CD4-positive, alpha-beta memory T cell (primary cell): ENCODE data around the gene ABCC6. TPM values are rescaled to one million over a fixed set of nuclear protein-coding genes. Genes with fewer than 3 reads are reported as not detected.
"Not testable (repeated sequence)": the region's sequence is repeated elsewhere in the genome, so short reads cannot be mapped to it uniquely, and the experiment has no call there.

Source experiments
- CTCF ChIA-PET: fragments of 350-600 bp; sonication (Branson Sonifier 250); formaldehyde crosslinking; loops from one replicate; lab custom pipeline; 2021; ENCODE audit warnings: inconsistent platforms; ENCODE audit not compliant: partially characterized antibody; lab: Charles Lee
- POLR2A ChIA-PET: fragments of 350-600 bp; sonication (Branson Sonifier 250); formaldehyde crosslinking; loops from one replicate; lab custom pipeline; 2021; ENCODE audit not compliant: partially characterized antibody; lab: Charles Lee
- DNase-seq, 5 donors: peaks; one replicate each; pipeline versions ENCODE4 v3.0.0 to v3.0.0-alpha.2; 2020 to 2022; ENCODE audit warnings: mixed read lengths in 1 of 5
- H3K27ac ChIP-seq: one replicate; pipeline ENCODE4 v1.7.0; 2013; ENCODE audit warnings: low read depth, low read length
- H3K27me3 ChIP-seq: 2 replicates; pipeline ENCODE4 v1.7.0; 2013; ENCODE audit warnings: mild to moderate bottlenecking, low read length, moderate library complexity; ENCODE audit not compliant: insufficient read depth
- H3K36me3 ChIP-seq: 2 replicates; pipeline ENCODE4 v1.7.0; 2013; ENCODE audit warnings: mild to moderate bottlenecking, low read length, moderate library complexity; ENCODE audit not compliant: insufficient read depth
- H3K4me1 ChIP-seq: 2 replicates; pipeline ENCODE4 v1.7.0; 2013; ENCODE audit warnings: mild to moderate bottlenecking, low read length, moderate library complexity; ENCODE audit not compliant: insufficient read depth
- H3K4me3 ChIP-seq, 2 donors: one replicate each; pipeline ENCODE4 v1.7.0; 2013; ENCODE audit warnings: low read length in 2 of 2, mild to moderate bottlenecking in 1 of 2
- H3K9me3 ChIP-seq, 2 donors: one replicate each; pipeline ENCODE4 v1.7.0; 2013; ENCODE audit warnings: low read length in 2 of 2, control low read depth in 1 of 2; ENCODE audit not compliant: control insufficient read depth in 1 of 2
- H3K27ac Mint-ChIP-seq, 7 donors: one replicate each; pipeline ENCODE4 v1.8.0; 2020 to 2021; ENCODE audit warnings: mixed read lengths in 7 of 7, mild to moderate bottlenecking in 6 of 7, inconsistent platforms in 3 of 7, moderate library complexity in 3 of 7
- H3K27me3 Mint-ChIP-seq, 2 donors: one replicate each; pipeline ENCODE4 v1.8.0; 2020 to 2021; ENCODE audit warnings: mixed read lengths in 2 of 2
- H3K36me3 Mint-ChIP-seq, 2 donors: one replicate each; pipeline ENCODE4 v1.8.0; 2020 to 2021; ENCODE audit warnings: mixed read lengths in 2 of 2, inconsistent platforms in 1 of 2, mild to moderate bottlenecking in 1 of 2
- H3K4me1 Mint-ChIP-seq, 4 donors: one replicate each; pipeline ENCODE4 v1.8.0; 2020 to 2021; ENCODE audit warnings: mixed read lengths in 4 of 4, mild to moderate bottlenecking in 1 of 4
- H3K4me3 Mint-ChIP-seq, 8 donors: one replicate each; pipeline ENCODE4 v1.8.0; 2020 to 2021; ENCODE audit warnings: mixed read lengths in 8 of 8, mild to moderate bottlenecking in 7 of 8, moderate library complexity in 6 of 8, inconsistent platforms in 3 of 8
- H3K9me3 Mint-ChIP-seq, 8 donors: one replicate each; pipeline ENCODE4 v1.8.0; 2020 to 2021; ENCODE audit warnings: mixed read lengths in 8 of 8, mild to moderate bottlenecking in 5 of 8, inconsistent platforms in 3 of 8, moderate library complexity in 1 of 8
- intact Hi-C: fragments of 100-400 bp; cut with micrococcal nuclease; formaldehyde crosslinking; loops from one replicate; pipeline ENCODE4 v1.15.1; 2023
- polyA plus RNA-seq, 2 donors: library from polyadenylated mRNA; unstranded; fragments of 300-500 nt; fragmentation: Illumina TruSeq; gene quantifications; one replicate each; pipeline ENCODE4 v1.2.3, GENCODE V29; 2021
- total RNA-seq, 2 experiments: library from RNA; stranded (reverse); gene quantifications; one replicate each; pipeline ENCODE4 v1.2.3, GENCODE V29; 2021

ABCC6 gene
- total and polyA plus RNA-seq, 4 experiments from 2014 or later, result 0.15 TPM; not detected in 3

GRCh38 chr16:16221382-16221781 is 1.9 kb downstream of the ABCC6 start:
- H3K4me3 Mint-ChIP-seq, POLR2A ChIA-PET, CTCF ChIA-PET, intact Hi-C loops, H3K36me3 ChIP-seq, H3K27me3 Mint-ChIP-seq, H3K4me1 ChIP-seq, H3K9me3 Mint-ChIP-seq, H3K9me3 ChIP-seq, H3K27ac ChIP-seq, H3K27me3 ChIP-seq, DNase-seq, H3K4me3 ChIP-seq, H3K27ac Mint-ChIP-seq, H3K36me3 Mint-ChIP-seq, H3K4me1 Mint-ChIP-seq: not testable (repeated sequence)

- H3K36me3 ChIP-seq, H3K9me3 ChIP-seq, H3K27me3 Mint-ChIP-seq, H3K27ac Mint-ChIP-seq, H3K27me3 ChIP-seq, H3K36me3 Mint-ChIP-seq, CTCF ChIA-PET, DNase-seq, POLR2A ChIA-PET, H3K4me1 Mint-ChIP-seq, H3K27ac ChIP-seq, intact Hi-C loops, H3K4me1 ChIP-seq, H3K9me3 Mint-ChIP-seq, H3K4me3 Mint-ChIP-seq, H3K4me3 ChIP-seq: not testable (repeated sequence)
Measured at GRCh38 chr16:16220449-16220848, 2.8 kb downstream of the ABCC6 start.

GRCh38 chr16:16218787-16219186 is 4.5 kb downstream of the ABCC6 start:
- H3K27ac ChIP-seq, DNase-seq, H3K9me3 Mint-ChIP-seq, H3K27ac Mint-ChIP-seq, H3K36me3 ChIP-seq, POLR2A ChIA-PET, H3K4me3 Mint-ChIP-seq, H3K4me1 Mint-ChIP-seq, intact Hi-C loops, H3K4me3 ChIP-seq, H3K4me1 ChIP-seq, H3K36me3 Mint-ChIP-seq, H3K9me3 ChIP-seq, H3K27me3 ChIP-seq, H3K27me3 Mint-ChIP-seq, CTCF ChIA-PET: not testable (repeated sequence)

GRCh38 chr16:16218349-16218748 is 4.9 kb downstream of the ABCC6 start:
- POLR2A ChIA-PET, H3K4me3 ChIP-seq, H3K4me1 ChIP-seq, H3K4me1 Mint-ChIP-seq, intact Hi-C loops, DNase-seq, H3K27ac Mint-ChIP-seq, H3K27me3 ChIP-seq, H3K9me3 Mint-ChIP-seq, H3K9me3 ChIP-seq, H3K4me3 Mint-ChIP-seq, H3K36me3 Mint-ChIP-seq, H3K27ac ChIP-seq, H3K27me3 Mint-ChIP-seq, H3K36me3 ChIP-seq, CTCF ChIA-PET: not testable (repeated sequence)

DNA sequence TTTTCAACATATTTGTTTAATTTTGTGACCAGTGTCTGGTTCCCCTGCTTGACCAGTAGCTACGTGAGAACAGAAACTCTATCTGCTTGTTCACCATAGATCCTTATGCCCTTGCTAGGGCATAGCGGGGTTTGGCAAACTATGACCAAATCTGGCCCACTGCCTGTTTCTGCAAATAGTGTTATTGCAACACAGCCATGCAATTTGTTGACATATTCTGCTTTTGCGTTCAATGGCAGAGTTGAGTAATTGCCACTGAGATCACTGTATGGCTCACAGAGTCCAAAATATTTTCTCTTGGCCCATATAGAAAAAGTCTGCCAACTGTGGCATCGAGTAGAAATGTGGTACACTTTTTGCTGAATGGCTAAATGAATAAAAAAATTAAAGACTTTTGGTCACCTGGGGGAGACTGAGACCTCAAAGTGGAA is 9.4 kb downstream of the ABCC6 start:
- POLR2A ChIA-PET, H3K4me1 ChIP-seq, CTCF ChIA-PET, H3K4me1 Mint-ChIP-seq, H3K36me3 Mint-ChIP-seq, H3K27me3 Mint-ChIP-seq, H3K4me3 Mint-ChIP-seq, intact Hi-C loops, H3K27ac ChIP-seq, H3K9me3 Mint-ChIP-seq, H3K9me3 ChIP-seq, H3K27me3 ChIP-seq, DNase-seq, H3K4me3 ChIP-seq, H3K27ac Mint-ChIP-seq, H3K36me3 ChIP-seq: not testable (repeated sequence)

DNA sequence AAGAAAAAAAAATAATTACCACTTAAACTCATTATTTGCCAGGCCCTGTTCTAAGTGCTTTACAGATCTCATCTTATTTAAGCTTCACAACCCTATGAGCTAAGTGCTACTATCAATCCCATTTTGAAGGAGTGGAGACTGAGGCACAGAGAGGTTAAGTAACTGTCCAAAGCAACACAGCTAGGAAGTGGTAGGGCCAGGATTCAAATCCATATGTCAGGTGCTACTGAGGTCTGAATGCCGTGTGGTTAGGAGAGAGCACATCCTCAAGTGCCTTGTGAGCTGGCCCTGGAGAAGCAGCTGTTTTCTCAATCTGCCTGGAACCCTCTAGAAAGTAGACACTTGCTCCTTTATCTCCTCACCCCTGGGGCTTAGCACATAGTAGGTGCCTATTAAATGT is 11.9 kb downstream of the ABCC6 start:
- H3K4me3 ChIP-seq, H3K27ac ChIP-seq, H3K9me3 Mint-ChIP-seq, H3K4me1 Mint-ChIP-seq, H3K4me3 Mint-ChIP-seq, H3K9me3 ChIP-seq, CTCF ChIA-PET, H3K36me3 ChIP-seq, H3K27ac Mint-ChIP-seq, DNase-seq, H3K36me3 Mint-ChIP-seq, H3K4me1 ChIP-seq, H3K27me3 Mint-ChIP-seq, intact Hi-C loops, POLR2A ChIA-PET, H3K27me3 ChIP-seq: not testable (repeated sequence)

GRCh38 chr16:16208461-16208860 is 14.8 kb downstream of the ABCC6 start:
- POLR2A ChIA-PET, H3K36me3 Mint-ChIP-seq, H3K27me3 ChIP-seq, H3K4me3 Mint-ChIP-seq, H3K27ac Mint-ChIP-seq, H3K36me3 ChIP-seq, H3K4me3 ChIP-seq, CTCF ChIA-PET, H3K4me1 Mint-ChIP-seq, H3K4me1 ChIP-seq, DNase-seq, H3K27ac ChIP-seq, H3K27me3 Mint-ChIP-seq, intact Hi-C loops, H3K9me3 Mint-ChIP-seq, H3K9me3 ChIP-seq: not testable (repeated sequence)

DNA sequence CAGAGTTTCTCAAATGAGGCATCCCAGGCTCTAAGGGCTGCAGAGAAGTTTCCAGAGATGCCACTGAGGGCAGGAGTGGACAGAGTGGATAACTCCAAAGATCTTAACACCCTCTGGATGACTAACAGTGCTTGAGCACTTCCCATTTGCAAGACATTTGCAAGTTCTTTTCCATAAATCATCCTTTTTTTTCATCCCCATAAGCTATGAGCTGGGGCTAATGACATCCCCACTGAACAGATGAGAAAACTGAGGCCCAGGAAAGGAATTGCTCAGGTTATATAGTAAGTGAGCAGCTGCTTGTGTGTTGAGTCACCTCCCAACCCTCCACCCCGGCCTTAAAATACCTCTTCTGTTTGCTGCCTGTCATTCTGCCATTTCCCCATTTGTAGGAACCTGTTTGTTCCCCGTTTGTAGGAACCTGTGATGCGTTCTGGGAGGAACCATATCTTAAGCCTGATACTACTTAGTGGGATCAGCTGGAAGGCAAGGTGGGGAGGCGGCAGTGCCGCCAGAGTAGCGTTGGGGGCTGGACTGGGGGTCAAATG is 15.4 kb downstream of the ABCC6 start:
- DNase-seq, H3K27ac ChIP-seq, H3K36me3 ChIP-seq, intact Hi-C loops, H3K36me3 Mint-ChIP-seq, CTCF ChIA-PET, H3K4me3 ChIP-seq, H3K9me3 Mint-ChIP-seq, H3K9me3 ChIP-seq, H3K4me1 ChIP-seq, H3K27me3 Mint-ChIP-seq, H3K4me1 Mint-ChIP-seq, POLR2A ChIA-PET, H3K27me3 ChIP-seq, H3K27ac Mint-ChIP-seq, H3K4me3 Mint-ChIP-seq: not testable (repeated sequence)
